AG04449 (cell line): ENCODE results near the gene SLC25A1.

Source experiments
- CTCF ChIA-PET: fragments of 350-600 bp; formaldehyde crosslinking; extraction: SDS; loops from one replicate; lab custom pipeline; 2021; ENCODE audit warnings: antibody characterized with exemption; lab: Yijun Ruan, JAX
- POLR2A ChIA-PET: fragments of 400-600, 350-600 bp; formaldehyde crosslinking; extraction: SDS; loops from one replicate; lab custom pipeline; 2020; ENCODE audit warnings: antibody characterized with exemption, inconsistent platforms; lab: Yijun Ruan, JAX
- DNase-seq: peaks from one replicate; pipeline ENCODE4 v3.0.0-alpha.2; 2010; ENCODE audit warnings: low read depth, low spot score
- H3K4me3 ChIP-seq: 2 replicates; pipeline ENCODE4 v1.5.1; 2011; ENCODE audit warnings: low read depth, mild to moderate bottlenecking, control low read depth, low read length
- TF ChIP-seq, protein P1 (sequence below): IDR thresholded peaks from one replicate; pipeline ENCODE4 v1.5.1; 2011; ENCODE audit warnings: mild to moderate bottlenecking, moderate library complexity, low read length, control low read depth, inconsistent platforms; ENCODE audit not compliant: insufficient read depth; ENCODE audit errors: missing control alignments

Gene SLC25A1

DNA sequence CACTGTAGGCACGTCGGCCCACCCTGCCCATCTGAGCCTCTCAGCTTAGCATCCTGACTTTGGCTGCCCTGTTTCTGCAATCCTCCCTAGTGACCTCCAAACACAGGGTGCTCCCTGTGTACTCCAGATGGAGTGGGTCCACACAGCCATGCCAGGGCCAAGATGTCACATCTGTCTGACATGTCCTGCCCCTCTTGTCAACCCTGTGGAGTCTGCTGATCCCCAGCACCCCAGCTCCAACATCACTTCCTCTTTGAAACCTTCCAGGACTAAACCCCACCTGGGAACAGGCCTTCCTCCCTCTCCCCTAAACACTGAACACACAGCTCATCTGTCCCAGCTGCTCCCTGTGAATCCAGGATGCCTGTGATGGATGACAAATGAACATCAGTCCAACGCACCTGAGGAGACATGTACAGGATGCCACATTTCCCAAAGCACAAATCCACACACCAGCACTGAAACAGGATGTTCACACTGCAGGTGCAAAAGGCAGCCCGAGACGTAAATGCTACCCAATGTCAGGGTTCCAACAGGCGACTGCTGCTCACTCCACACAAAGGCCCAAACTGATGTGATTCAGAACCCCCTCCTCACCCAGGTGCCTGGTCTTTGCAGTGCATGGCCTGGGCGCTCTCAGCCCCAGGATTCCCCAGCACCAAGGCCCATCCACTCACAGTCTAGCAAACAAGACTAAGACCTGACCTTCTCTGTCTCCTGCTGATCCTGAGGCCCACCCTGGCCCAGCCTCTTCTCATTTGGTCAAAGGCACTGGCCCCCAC lies 49.4 kb downstream of the SLC25A1 start:
- POLR2A ChIA-PET = no interaction called here
- no peak overlapping the region for H3K4me3 ChIP-seq
- TF ChIP-seq, protein P1, sequence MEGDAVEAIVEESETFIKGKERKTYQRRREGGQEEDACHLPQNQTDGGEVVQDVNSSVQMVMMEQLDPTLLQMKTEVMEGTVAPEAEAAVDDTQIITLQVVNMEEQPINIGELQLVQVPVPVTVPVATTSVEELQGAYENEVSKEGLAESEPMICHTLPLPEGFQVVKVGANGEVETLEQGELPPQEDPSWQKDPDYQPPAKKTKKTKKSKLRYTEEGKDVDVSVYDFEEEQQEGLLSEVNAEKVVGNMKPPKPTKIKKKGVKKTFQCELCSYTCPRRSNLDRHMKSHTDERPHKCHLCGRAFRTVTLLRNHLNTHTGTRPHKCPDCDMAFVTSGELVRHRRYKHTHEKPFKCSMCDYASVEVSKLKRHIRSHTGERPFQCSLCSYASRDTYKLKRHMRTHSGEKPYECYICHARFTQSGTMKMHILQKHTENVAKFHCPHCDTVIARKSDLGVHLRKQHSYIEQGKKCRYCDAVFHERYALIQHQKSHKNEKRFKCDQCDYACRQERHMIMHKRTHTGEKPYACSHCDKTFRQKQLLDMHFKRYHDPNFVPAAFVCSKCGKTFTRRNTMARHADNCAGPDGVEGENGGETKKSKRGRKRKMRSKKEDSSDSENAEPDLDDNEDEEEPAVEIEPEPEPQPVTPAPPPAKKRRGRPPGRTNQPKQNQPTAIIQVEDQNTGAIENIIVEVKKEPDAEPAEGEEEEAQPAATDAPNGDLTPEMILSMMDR = no peak
- CTCF ChIA-PET = interaction anchor here (0.9 to 5.8 kb wide), 2 partner anchors 15 kb away, joined by 3 to 23 read pairs; partner anchors contain the start of gene ESS2
- DNase-seq = no peak

- CTCF ChIA-PET = interaction anchor here (1.0 to 1.2 kb wide), 2 partner anchors 16 to 51 kb away, joined by 4 read pairs; partner anchors contain the start of genes ESS2 and SLC25A1
- no peak for DNase-seq
- no peak overlapping the region for H3K4me3 ChIP-seq
- POLR2A ChIA-PET = interaction anchor here (1.4 kb wide), 1 partner anchor 16 kb away, joined by 4 read pairs; the partner anchor contains the start of gene ESS2
- TF ChIP-seq, protein P1 = no peak
Measured at GRCh38 chr22:19128009-19128401, 50.5 kb downstream of the SLC25A1 start.

GRCh38 chr22:19127329-19128008 lies 51.1 kb downstream of the SLC25A1 start:
- ChIA-PET CTCF (interaction anchor here (1.0 to 1.2 kb wide), 2 partner anchors 17 to 52 kb away, joined by 4 read pairs; partner anchors contain the start of genes ESS2 and SLC25A1), POLR2A (interaction anchor here (1.4 kb wide), 1 partner anchor 17 kb away, joined by 4 read pairs; the partner anchor contains the start of gene ESS2)
- no peak for DNase-seq
- TF ChIP-seq, protein P1 = no peak
- no peak overlapping the region for H3K4me3 ChIP-seq

DNA sequence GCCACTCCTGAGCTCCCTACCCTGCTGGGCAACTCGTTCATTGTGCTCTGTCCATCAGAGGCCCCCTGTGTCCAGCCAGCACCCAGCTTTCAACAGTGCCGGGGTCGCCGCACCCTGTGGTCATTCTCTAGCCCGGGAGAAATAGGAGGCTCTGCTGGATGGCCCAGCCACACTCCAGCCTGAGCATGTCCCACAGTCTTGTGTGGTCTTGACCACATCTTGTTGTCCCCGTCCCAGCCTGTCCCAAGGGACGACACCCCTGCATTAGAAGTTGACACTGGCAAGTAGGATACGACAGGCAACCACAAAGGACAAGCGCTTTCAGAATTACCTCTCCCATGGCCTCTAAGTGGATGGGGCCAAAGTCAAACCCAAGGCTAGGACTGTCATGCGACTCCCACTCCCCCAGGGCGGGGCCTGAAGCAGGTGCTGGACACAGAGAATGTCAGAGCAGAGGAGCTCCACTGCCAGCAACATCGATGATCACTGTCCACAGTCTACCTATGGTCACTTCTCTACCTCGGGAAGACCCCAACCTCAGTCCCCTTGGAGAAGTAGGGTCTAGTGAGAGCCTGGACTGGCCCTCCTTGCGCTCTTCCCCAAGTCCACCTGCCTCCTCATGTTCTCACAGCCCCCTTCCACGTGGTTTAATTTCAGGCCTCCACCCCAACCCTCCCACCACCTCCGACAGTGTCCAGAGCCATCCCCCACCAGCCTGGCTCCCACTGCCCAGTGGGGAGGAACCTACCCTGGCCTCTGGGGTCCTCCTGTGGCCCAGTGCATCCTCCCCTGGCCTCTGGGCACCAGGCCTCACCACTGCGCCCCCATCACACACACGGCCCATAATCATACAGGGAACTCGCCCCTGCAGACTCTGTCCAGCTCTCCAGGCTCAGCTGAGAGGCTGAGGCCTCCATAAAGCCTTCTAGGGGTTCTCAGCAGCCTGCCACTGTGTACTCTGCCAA lies 51.9 kb downstream of the SLC25A1 start:
- TF ChIP-seq, protein P1 = no peak
- POLR2A ChIA-PET = interaction anchor here (1.4 kb wide), 1 partner anchor 18 kb away, joined by 4 read pairs; the partner anchor contains the start of gene ESS2
- CTCF ChIA-PET = interaction anchor here (1.0 to 1.8 kb wide), 2 partner anchors 18 kb away, joined by 4 to 8 read pairs; partner anchors contain the start of gene ESS2

More for the DNA sequence above, 51.9 kb downstream of the SLC25A1 start:
- no peak overlapping the region for H3K4me3 ChIP-seq
- no peak for DNase-seq
